HepG2 (cell line): ENCODE data around the gene NDEL1. TPM values are rescaled to one million over a fixed set of nuclear protein-coding genes. Genes with fewer than 3 reads are reported as not detected.

Experiments
- AGO2 ChIP-seq: fragments of 200-400 bp; formaldehyde crosslinking; optimal IDR thresholded peaks from 2 replicates; pipeline ENCODE3; 2017; ENCODE audit warnings: mild to moderate bottlenecking, low read depth, low read length, moderate library complexity
- AKNA ChIP-seq: sonication (generic); formaldehyde crosslinking; IDR thresholded peaks from 2 replicates; pipeline ENCODE4 v1.4.0; 2020; ENCODE audit warnings: missing genetic modification reagents, borderline replicate concordance
- ASH2L ChIP-seq: fragments of 300-600, 200-600 bp; sonication (generic); IDR thresholded peaks from 2 replicates; pipeline ENCODE4 v1.7.0; 2017; ENCODE audit warnings: low read depth, mild to moderate bottlenecking, moderate library complexity, mixed read lengths, low read length; ENCODE audit not compliant: insufficient read length
- BCL6 ChIP-seq: IDR thresholded peaks from 2 replicates; pipeline ENCODE4 v1.6.1; 2016; ENCODE audit warnings: missing genetic modification reagents, missing compliant biosample characterization
- FOXO4 ChIP-seq: sonication (generic); formaldehyde crosslinking; conservative IDR thresholded peaks from 2 replicates; pipeline ENCODE4 v1.8.1; 2023; ENCODE audit warnings: missing genetic modification reagents
- KLF13 ChIP-seq: sonication (generic); formaldehyde crosslinking; IDR thresholded peaks from 2 replicates; pipeline ENCODE4 v1.4.0; 2020; ENCODE audit warnings: mild to moderate bottlenecking, missing genetic modification reagents
- NR2F6 ChIP-seq, 2 experiments: IDR thresholded peaks; 2 replicates each; pipeline ENCODE4 v1.6.1; 2016; ENCODE audit warnings: antibody characterized with exemption in 1 of 2, mild to moderate bottlenecking in 1 of 2
- PHF21A ChIP-seq: sonication (generic); formaldehyde crosslinking; IDR thresholded peaks from 2 replicates; pipeline ENCODE4 v1.5.0; 2020; ENCODE audit warnings: mild to moderate bottlenecking, missing genetic modification reagents
- RAD21 ChIP-seq: fragments of 450-650 bp; formaldehyde crosslinking; IDR thresholded peaks from 2 replicates; pipeline ENCODE4 v1.5.0; 2020; ENCODE audit warnings: mild to moderate bottlenecking
- RARA ChIP-seq: IDR thresholded peaks from 2 replicates; pipeline ENCODE4 v1.6.1; 2016; ENCODE audit warnings: missing genetic modification reagents, missing compliant biosample characterization
- REST ChIP-seq, 2 experiments: IDR thresholded peaks; 2 replicates each; pipeline ENCODE4 v1.6.1; 2011 to 2012; ENCODE audit warnings: low read length in 2 of 2, borderline replicate concordance in 1 of 2, low read depth in 1 of 2, mild to moderate bottlenecking in 1 of 2, moderate library complexity in 1 of 2
- SOX5 ChIP-seq: IDR thresholded peaks from 2 replicates; pipeline ENCODE4 v1.6.1; 2016; ENCODE audit warnings: borderline replicate concordance
- U2AF2 ChIP-seq: fragments of 200-400 bp; formaldehyde crosslinking; IDR thresholded peaks from 2 replicates; pipeline ENCODE4 v1.6.1; 2017; ENCODE audit warnings: low read depth, mild to moderate bottlenecking, low read length
- ZBTB7B ChIP-seq: sonication (generic); formaldehyde crosslinking; IDR thresholded peaks from 2 replicates; pipeline ENCODE4 v1.4.0; 2020; ENCODE audit warnings: missing genetic modification reagents
- ZEB1 ChIP-seq: IDR thresholded peaks from 2 replicates; pipeline ENCODE4 v1.6.1; 2012; ENCODE audit warnings: mild to moderate bottlenecking, low read depth, inconsistent platforms; ENCODE audit not compliant: insufficient replicate concordance
- ZFX ChIP-seq: sonication (generic); formaldehyde crosslinking; IDR thresholded peaks from 2 replicates; pipeline ENCODE4 v1.4.0; 2020; ENCODE audit warnings: mild to moderate bottlenecking, low read depth, missing genetic modification reagents, moderate library complexity
- ZNF7 ChIP-seq: IDR thresholded peaks from 2 replicates; pipeline ENCODE4 v1.6.1; 2016; ENCODE audit warnings: missing biosample characterization, missing genetic modification reagents
- ZNF841 ChIP-seq: sonication (generic); formaldehyde crosslinking; IDR thresholded peaks from 2 replicates; pipeline ENCODE4 v1.8.1; 2023; ENCODE audit warnings: missing genetic modification reagents, borderline replicate concordance
- polyA plus RNA-seq, 8 experiments: library from polyadenylated mRNA; depleted of rRNA in 3 of 8; stranded (reverse) in 7 of 8; unstranded in 1 of 8; fragments of >200 nt; fragmentation: Illumina TruSeq in 4 of 8; extraction: Trizol in 4 of 8; gene quantifications; 2 replicates each; pipeline versions ENCODE4 v1.2.1 to v1.2.3, GENCODE V29; 2011 to 2016; ENCODE audit warnings: low read depth in 4 of 8, missing spikeins in 1 of 8, mixed read lengths in 1 of 8; ENCODE audit not compliant: insufficient read depth in 1 of 8
- total RNA-seq, 5 experiments: library from RNA; depleted of rRNA; stranded (reverse); fragments of >200 nt; fragmentation: Illumina TruSeq; extraction: Trizol; gene quantifications; 2 replicates each; pipeline ENCODE4 v1.2.3, GENCODE V29; 2016; ENCODE audit warnings: low read depth in 1 of 5

The NDEL1 gene
- total and polyA plus RNA-seq, 2 of the 13 experiments (the other 11 are each of a cell fraction or from before 2014, with no cell fraction given): 59.8 to 153 TPM

- peak; percentile 99 for TF ChIP-seq NR2F6 (IDR thresholded peaks at IDR 0.05)
- peak; percentile 99 for TF ChIP-seq NR2F6 (CRISPR knock-in tag; IDR thresholded peaks at IDR 0.05)
- TF ChIP-seq ZEB1: no peak
- no peak for TF ChIP-seq ZNF7 (CRISPR knock-in tag)
- TF ChIP-seq AKNA (CRISPR knock-in tag): no peak
- peak; percentile 96 for TF ChIP-seq SOX5
- TF ChIP-seq BCL6: peak; percentile 95
- TF ChIP-seq REST (IDR thresholded peaks at IDR 0.05; ENCODE audit: borderline replicate concordance in 1 of 2, low read depth in 1 of 2, low read length in 2 of 2): peak in 1 of 2 experiments; percentile 74; a peak in 2 of 4 replicates
- peak; percentile 61; the same call in 1 of the 2 replicates for TF ChIP-seq ZBTB7B (CRISPR knock-in tag)
- TF ChIP-seq ASH2L: peak; percentile 71
- no peak for TF ChIP-seq KLF13 (CRISPR knock-in tag)
- 0 out of 2 replicates have a peak, but pooled peaks have one; percentile 56 for TF ChIP-seq ZNF841 (CRISPR knock-in tag)
- no peak for TF ChIP-seq U2AF2
- TF ChIP-seq RAD21 (CRISPR knock-in tag): 0 out of 2 replicates have a peak, but pooled peaks have one; percentile 30
- no peak for TF ChIP-seq AGO2
- 0 out of 2 replicates have a peak, but pooled peaks have one; percentile 72 for TF ChIP-seq FOXO4 (CRISPR knock-in tag)
- peak; percentile 93 for TF ChIP-seq PHF21A (CRISPR knock-in tag)
- TF ChIP-seq ZFX (CRISPR knock-in tag): peak; percentile 56
- peak; percentile 98 for TF ChIP-seq RARA
These were observed 15.4 kb upstream of the NDEL1 start (continued) for GRCh38 chr17:8420041-8420934.
